ENCODE data around the gene ATP6V1C2. TPM values are rescaled to one million over a fixed set of nuclear protein-coding genes. Genes with fewer than 3 reads are reported as not detected.
A peak's percentile ranks its signal among the peaks of the same experiment; 100 is the strongest.

Gene ATP6V1C2
- total RNA-seq, 4 donors from 2014 or later: 0.47 to 37.1 (median 0.54) TPM; not detected in 1

DNA sequence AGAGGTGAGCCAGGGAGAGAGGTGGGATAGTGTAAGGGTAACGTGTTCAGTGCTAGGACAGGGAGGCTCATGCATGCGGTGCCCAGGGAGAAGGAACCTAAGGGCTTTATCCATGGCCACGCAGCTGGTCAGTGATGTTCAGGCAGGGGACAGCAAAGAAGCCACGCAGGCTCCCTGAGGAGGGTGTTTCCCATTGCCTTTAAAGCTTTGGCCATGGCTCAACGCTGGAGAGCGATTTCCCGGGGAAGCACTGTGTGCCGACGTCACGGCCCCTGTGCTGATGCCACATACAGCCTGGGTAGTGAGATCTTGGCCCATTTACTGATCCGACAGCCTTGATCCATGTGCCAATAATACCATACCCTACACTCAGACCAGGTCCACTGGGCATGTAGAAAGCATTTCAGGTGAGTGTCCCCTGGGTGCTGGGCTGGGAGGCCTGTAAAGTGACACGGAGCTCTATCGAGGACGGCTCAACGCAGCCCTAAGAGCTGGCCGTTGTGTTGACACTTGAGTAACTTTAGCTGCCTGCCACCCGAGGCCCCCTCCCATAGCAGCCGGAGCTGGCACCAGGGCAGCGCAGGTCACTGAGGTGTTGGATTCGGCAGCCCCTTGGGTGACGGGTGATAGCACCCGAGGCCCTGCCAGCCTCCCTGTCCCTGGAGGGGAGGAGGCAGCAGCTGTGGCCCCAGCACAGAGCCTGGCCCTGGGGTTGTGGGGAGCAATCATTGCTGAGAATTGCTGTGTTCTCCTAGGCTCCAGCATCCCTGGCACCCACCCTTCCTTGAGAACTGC is 49.7 kb downstream of the ATP6V1C2 start:
- Histone ChIP-seq H3K9me3 (no peaks in the 10 kb centered on the region), H3K4me1 (no peaks in the 10 kb centered on the region), H3K36me3 (no peaks in the 10 kb centered on the region), H3K27ac (no peak overlapping the region), H3K4me3 (no peak overlapping the region), H3K27me3 (no peaks in the 10 kb centered on the region)
- DNase-seq: no peak
- TF ChIP-seq, protein P1, sequence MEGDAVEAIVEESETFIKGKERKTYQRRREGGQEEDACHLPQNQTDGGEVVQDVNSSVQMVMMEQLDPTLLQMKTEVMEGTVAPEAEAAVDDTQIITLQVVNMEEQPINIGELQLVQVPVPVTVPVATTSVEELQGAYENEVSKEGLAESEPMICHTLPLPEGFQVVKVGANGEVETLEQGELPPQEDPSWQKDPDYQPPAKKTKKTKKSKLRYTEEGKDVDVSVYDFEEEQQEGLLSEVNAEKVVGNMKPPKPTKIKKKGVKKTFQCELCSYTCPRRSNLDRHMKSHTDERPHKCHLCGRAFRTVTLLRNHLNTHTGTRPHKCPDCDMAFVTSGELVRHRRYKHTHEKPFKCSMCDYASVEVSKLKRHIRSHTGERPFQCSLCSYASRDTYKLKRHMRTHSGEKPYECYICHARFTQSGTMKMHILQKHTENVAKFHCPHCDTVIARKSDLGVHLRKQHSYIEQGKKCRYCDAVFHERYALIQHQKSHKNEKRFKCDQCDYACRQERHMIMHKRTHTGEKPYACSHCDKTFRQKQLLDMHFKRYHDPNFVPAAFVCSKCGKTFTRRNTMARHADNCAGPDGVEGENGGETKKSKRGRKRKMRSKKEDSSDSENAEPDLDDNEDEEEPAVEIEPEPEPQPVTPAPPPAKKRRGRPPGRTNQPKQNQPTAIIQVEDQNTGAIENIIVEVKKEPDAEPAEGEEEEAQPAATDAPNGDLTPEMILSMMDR (IDR thresholded peaks at IDR 0.05): no peak
- no peak for TF ChIP-seq POLR2A (IDR thresholded peaks at IDR 0.05)

DNA sequence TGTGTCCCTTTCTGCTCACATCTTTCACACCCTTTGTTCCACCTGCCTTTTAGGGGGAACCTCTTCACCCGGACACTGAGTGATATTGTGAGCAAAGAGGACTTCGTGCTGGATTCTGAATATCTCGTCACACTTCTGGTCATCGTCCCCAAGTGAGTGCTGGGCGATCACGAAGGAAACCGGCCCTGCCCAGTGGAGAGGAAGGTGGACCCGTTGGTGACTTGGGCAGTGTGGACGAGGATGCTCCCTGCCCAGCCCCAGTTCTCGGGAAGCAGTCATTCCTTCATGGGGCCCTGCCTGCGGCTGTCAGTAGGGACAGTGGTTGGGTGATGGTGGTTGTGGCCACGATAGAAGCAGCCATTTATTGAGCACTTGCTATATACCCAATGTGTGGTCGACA is 50.4 kb downstream of the ATP6V1C2 start:
- Histone ChIP-seq H3K27ac (no peak overlapping the region), H3K4me3 (no peak overlapping the region), H3K4me1 (no peaks in the 10 kb centered on the region), H3K9me3 (no peaks in the 10 kb centered on the region), H3K27me3 (no peaks in the 10 kb centered on the region), H3K36me3 (no peaks in the 10 kb centered on the region)
- TF ChIP-seq, protein P1 (IDR thresholded peaks at IDR 0.05): no peak
- DNase-seq: peak in 1 of 3 donors; percentile 30

DNA sequence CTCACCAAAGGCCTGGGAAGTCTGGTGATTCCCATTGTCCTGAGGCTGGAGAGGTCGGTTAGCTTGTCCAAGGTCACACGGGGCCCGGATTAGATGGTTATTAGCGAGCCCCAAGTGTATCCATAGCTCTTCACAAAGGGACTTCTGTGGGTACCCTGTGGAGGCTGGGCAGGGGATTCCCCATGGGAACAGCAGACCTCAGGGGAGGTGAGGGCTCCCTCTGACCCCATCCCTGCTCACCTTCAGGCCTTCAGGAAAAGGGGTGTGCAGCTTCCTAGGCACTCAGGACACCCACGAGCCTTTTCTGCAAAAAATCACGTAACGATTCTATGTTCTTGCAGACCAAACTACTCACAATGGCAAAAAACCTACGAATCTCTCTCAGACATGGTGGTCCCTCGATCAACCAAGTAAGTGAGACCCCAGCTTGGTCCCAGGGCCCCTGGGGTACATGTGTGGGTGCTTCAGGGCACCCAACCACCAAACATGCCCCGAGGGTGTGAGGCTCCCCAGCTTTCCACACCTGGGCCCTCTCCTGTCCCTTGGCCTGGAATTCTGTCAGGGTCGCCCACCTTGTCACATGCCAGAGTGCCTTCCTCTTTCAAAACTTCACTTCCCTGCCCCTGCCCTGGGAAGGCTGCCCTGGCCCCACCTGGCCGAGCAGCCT is 50.9 kb downstream of the ATP6V1C2 start:
- no peak for DNase-seq
- Histone ChIP-seq H3K4me3 (no peak overlapping the region), H3K36me3 (no peaks in the 10 kb centered on the region), H3K27ac (no peak overlapping the region), H3K4me1 (no peaks in the 10 kb centered on the region), H3K9me3 (no peaks in the 10 kb centered on the region), H3K27me3 (no peaks in the 10 kb centered on the region)
- no peak for TF ChIP-seq POLR2A (IDR thresholded peaks at IDR 0.05)
- TF ChIP-seq, protein P1 (IDR thresholded peaks at IDR 0.05): no peak

DNA sequence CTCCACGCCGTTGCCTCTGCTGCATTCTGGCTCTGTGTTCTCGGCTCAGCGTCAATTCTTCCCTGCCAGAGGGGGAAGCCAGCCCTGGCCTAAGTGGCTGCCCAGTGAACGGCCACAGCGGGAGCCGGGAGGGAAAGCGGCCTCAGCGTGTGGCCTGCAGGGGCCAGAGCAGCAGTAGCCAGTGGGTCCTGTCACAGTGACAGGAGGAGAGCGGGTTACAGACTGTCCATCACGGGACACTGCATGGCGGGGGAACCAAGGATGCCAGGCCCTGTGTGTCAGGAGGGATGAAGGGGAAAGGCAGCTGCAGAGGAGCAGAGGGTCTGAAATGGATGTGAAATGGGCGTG is 51.4 kb downstream of the ATP6V1C2 start:
- no peak overlapping the region for H3K4me3 ChIP-seq
- no peaks in the 10 kb centered on the region for H3K9me3 ChIP-seq
- DNase-seq: peak in 1 of 3 donors; percentile 29
- TF ChIP-seq, protein P1 (IDR thresholded peaks at IDR 0.05): no peak
- no peak for TF ChIP-seq POLR2A (IDR thresholded peaks at IDR 0.05)
- H3K4me1 ChIP-seq: no peaks in the 10 kb centered on the region
- no peaks in the 10 kb centered on the region for H3K27me3 ChIP-seq
- no peak overlapping the region for H3K27ac ChIP-seq
- H3K36me3 ChIP-seq: peaks cover 0 to 3% (median 0%) of the 10 kb centered on the region in 3 donors

DNA sequence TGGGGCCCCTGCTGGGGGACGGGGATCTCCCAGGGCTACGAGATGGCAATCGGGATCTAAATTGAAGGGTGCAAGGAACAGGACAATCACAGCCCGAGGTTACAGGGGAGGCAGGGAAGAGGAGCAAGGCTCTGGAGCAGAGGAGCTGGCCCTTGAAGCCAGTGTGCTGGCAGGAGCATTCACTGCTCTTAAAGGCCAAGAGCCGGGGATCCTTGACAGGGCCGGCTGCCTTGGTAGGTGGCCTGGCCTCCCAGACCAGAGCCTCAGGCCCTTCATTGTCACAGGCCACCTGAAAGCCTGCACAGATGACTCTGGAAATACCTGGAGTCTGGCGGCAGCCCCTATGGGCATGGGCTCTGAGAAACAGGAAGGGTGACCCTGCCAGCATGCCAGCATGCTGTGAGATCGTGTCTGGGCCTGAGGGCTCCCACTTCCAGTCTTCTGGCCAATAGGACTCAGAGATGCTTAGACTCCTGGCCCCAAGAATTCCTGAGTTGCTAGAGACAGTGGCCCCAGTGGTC is 52.5 kb downstream of the ATP6V1C2 start:
- Histone ChIP-seq H3K27me3 (no peaks in the 10 kb centered on the region), H3K36me3 (peaks cover 0 to 13% (median 0%) of the 10 kb centered on the region in 3 donors), H3K4me3 (no peak overlapping the region), H3K9me3 (no peaks in the 10 kb centered on the region), H3K4me1 (no peaks in the 10 kb centered on the region), H3K27ac (no peak overlapping the region)
- no peak for DNase-seq
- TF ChIP-seq, protein P1 (IDR thresholded peaks at IDR 0.05): no peak
- TF ChIP-seq POLR2A (IDR thresholded peaks at IDR 0.05): no peak
